Measurements from ENCODE around the gene TRPC4AP. TPM values are rescaled to one million over a fixed set of nuclear protein-coding genes. Genes with fewer than 3 reads are reported as not detected.

Gene TRPC4AP
- total RNA-seq, 1 donor from 2014 or later: 90.2 TPM

DNA sequence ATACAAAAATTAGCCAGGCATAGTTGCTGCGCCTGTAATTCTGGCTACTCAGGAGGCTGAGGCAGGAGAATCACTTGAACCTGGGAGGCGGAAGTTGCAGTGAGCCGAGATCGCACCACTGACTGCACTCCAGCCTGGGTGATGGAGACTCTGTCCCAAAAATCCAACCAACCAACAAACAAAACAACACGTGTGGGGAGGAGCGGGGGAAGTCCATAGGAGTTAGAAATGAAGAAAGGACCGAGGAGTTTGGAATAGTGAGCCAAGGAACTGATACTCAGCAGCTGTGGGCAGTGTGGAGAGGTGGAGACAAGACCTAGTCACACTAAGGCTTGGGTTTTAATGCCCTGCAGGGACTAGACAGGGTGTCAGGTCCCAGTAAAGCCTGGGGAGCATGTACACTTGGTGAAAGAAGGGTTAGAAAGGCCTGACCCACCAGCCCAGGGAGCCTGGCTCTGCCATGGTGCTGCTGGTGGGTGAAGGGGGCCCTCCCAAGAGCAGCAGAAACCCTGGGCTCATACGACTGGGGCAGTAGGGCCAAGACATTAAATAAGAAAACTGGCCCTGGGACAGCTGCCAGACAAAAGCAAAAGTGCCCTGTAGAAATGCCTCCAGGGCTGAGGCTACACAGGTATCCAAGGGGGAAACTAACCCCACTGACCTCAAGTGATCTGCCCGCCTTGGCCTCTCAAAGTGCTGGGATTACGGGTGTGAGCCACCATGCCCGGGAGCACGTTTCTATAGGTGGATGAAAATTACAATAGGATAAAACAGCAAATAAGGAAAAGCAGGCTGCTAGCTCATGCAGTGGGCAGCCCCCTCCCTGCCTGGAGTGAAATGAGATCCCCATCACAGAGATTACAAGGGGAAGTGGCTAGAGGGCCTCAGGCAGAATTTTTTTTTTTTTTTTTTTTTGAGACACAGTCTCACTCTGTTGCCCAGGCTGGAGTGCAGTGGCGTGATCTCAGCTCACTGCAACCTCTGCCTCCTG lies 78.9 kb downstream of the TRPC4AP start:
- no peak for DNase-seq

- no peak for DNase-seq
Measured at GRCh38 chr20:35012227-35013069, 80.2 kb downstream of the TRPC4AP start.

GRCh38 chr20:35011589-35012226 lies 80.9 kb downstream of the TRPC4AP start:
- DNase-seq: no peak

DNA sequence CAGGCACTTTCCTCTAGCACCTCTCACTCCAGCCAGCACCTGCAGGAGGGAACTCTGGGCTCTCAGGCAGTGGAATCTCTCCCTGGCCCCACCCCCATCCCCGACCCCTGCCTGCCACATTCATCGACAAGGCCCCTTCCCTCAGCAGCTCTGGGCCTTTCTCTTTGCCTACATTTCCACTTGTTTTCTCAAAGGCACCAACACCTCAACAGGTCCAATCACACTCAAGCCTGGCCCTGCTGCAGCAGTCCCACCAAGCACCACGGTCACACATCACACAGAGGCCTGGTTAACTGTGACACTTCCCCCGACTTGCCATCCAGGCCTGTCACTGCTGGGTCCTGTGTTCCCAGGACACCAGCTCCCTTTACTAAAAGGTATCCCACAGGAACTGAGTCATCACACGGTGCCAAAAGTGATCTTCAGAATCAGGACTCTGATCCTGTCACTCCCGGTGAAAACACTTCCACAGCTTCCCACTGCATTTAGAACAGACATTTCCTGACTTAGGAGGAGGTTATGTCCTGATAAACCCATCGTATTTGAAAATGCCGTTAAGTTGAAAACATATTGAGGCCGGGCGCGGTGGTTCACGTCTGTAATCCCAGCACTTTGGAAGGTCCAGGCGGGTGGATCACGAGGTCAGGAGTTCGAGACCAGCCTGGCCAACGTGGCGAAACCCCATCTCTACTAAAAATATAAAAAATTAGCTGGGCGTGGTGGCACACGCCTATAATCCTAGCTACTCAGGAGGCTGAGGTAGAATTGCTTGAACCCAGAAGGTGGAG lies 82.0 kb downstream of the TRPC4AP start:
- no peak for DNase-seq

GRCh38 chr20:35009665-35010328 lies 82.8 kb downstream of the TRPC4AP start:
- no peak for DNase-seq

- peak; percentile 41 for DNase-seq
Measured at GRCh38 chr20:35008411-35009342, 83.9 kb downstream of the TRPC4AP start.

DNA sequence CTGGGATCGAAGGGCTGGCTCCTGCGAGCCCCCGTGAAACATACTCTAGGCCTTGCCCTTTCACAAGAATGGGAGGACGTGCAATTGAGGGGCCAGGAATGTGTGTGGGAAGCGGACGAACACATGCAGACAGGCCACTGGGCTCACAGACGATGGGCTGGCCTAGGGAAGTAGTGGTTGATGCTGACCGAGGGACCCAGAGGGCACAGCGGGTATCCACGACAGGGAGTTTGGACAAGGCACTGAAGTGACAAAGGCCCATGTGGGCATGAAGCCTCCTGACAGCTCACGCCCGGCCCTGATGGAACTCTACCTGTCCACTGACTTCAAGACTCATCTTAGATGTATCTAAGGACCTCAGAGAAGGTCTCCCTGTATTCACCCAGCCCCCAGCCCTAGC lies 84.7 kb downstream of the TRPC4AP start:
- no peak for DNase-seq

- no peak for DNase-seq
Measured at GRCh38 chr20:35007413-35007812, 85.2 kb downstream of the TRPC4AP start.

- DNase-seq: no peak
Measured at GRCh38 chr20:35006531-35006971, 86.1 kb downstream of the TRPC4AP start.

DNA sequence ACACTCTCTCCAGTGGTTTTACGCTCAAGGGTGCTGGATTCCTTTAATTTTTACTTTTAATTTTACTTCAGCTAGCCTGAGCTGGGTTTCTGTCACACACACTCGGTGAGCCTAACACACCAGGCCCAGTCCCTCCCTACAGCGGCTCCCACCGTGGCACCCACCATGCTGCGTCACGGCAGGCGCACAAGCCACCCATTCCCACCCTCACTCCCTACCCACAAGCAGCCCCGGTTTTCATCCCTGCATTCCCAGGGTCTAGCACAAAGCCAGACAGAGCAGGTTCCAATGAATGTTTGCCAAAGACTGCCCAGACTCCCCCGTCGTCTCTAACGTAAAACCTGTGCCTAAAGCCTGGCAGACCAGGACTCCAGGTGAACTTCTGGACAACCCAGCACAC lies 86.6 kb downstream of the TRPC4AP start:
- DNase-seq: no peak

DNA sequence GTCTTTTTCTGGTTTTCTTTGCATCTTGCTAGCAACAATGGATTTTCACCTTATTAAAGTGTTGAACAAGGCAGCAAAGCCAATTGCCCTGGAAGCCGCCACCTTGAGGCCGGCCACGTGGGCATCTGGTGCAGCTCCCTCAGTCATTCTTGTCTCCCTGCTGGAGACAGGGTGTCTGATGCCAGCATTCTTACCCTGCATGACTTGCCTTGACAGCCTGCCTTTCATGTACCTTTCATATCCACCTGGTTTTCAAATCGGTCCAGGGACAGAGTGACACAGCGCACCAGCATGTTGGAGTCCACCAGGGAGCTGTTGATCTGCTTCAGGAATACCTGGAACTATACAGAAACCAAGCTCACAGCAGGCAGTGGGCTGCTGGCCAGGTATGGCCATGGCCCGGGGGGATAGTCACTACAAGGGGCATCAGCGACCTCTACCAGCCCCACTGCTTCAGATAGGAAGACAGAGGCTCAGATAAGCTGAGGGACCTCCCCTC lies 87.1 kb downstream of the TRPC4AP start:
- DNase-seq: no peak

DNA sequence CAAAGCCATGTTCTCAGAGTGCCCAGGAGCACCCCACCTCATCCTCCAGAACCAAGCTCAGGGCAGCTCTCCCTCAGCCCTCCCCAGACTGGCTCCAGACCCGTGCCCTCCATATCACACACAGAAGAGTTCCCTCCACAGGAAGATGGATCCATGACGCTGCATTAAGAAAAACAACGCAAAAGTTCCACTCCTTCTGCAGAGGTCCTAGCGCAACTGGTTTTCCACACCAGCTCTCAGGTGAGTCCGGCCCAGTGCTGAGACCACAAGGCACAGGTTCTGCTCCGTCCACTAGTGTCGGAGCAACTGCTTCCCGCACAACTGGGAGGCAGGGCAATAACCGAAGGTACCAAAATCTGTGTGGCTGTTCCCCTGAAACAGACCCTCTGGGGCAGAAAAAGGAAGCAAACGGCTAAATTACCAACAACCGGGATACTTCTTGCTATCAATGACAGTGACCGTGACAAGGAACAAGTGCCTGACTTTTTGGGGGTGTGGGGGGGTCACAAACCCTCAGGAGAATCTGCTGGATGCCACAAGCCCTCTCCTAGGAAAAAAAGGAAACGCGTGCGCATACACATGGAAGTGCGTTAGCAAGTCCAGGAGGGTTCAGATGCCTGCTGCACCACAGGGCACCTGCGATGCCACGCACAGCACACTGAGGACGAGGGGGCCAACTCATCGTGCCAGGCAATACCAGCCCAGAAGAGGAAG lies 87.7 kb downstream of the TRPC4AP start:
- DNase-seq: no peak

DNA sequence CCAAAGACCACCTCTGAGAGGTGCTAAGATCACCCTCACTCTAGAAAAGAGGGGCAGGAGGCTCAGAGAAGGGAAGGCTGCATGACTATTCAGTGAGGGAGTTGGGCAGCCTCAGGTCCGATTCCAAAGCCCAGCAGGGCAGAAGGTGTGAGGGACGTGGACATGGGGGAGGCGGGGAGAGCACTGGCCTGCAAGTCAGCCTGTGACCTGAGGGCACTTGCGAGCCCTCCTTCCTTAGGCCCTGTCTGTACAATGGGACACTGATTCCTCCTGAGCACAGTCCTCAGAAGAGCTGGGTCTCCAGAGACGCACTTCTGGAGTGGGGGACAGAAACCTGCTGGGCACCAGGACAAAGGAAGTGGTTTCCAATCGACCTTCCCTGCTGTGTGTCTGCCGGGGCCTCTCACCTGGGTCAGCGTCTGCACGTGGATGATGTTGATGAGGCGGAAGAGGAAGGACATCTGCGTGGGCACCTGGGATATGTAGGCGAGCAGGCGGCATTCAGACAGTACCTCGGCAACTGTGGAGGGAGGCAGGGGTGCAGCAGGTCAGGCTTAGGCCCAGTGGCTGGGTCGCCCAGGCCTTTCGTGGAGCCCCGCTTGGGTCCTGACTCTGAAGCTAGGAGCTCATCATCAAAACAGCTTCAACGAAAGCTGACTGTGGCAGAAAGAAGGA lies 88.4 kb downstream of the TRPC4AP start:
- DNase-seq: no peak

- no peak for DNase-seq
Measured at GRCh38 chr20:35003211-35004031, 89.2 kb downstream of the TRPC4AP start.

GRCh38 chr20:35002426-35003210 lies 90.0 kb downstream of the TRPC4AP start:
- no peak for DNase-seq

GRCh38 chr20:35001596-35002362 lies 90.8 kb downstream of the TRPC4AP start:
- DNase-seq: no peak

Measured in dermis blood vessel endothelial cell (primary cell).